ENCODE data around the gene DCTN2. TPM values are rescaled to one million over a fixed set of nuclear protein-coding genes. Genes with fewer than 3 reads are reported as not detected.
A peak's percentile ranks its signal among the peaks of the same experiment; 100 is the strongest.

DCTN2 gene
- total RNA-seq, 1 donor from 2014 or later, result 83.5 TPM

GRCh38 chr12:57528176-57528575, 18.8 kb downstream of the DCTN2 start:
- H3K9me3 Mint-ChIP-seq, result no peaks in the 10 kb centered on the region
- intact Hi-C loops (cut with micrococcal nuclease), result no loop called here
- peaks cover 15% of the 10 kb centered on the region for H3K4me1 Mint-ChIP-seq (ENCODE audit: low read depth)
- no peak overlapping the region for H3K27ac Mint-ChIP-seq
- no peak overlapping the region for H3K4me3 Mint-ChIP-seq
- peaks cover 41% of the 10 kb centered on the region for H3K36me3 Mint-ChIP-seq (ENCODE audit: low read depth)
- H3K27me3 Mint-ChIP-seq (ENCODE audit: insufficient read depth), result no peaks in the 10 kb centered on the region
- no peak for DNase-seq (ENCODE audit: low spot score)

DNA sequence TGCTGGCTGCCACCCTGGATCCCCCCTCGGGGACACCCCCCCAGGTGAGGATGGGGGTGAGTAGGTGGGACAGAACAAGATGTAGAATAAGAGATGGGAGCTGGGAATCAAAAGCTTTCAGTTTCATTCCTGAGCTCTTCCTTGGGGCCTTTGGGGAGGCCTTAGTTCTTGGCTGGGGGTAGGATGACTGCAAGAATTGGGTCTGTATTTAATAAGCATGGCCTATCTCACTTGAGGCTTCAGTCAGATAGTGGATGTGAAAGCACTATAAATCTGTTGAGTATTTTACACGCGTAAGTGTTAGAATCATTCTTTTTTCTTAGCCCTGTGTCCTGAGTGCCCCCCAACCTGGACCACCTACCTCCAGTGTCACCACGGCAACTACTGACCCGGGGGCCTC, 19.8 kb downstream of the DCTN2 start:
- Mint-ChIP-seq H3K4me3 (no peak overlapping the region), H3K27me3 (ENCODE audit: insufficient read depth) (no peaks in the 10 kb centered on the region), H3K27ac (no peak overlapping the region), H3K9me3 (no peaks in the 10 kb centered on the region), H3K4me1 (ENCODE audit: low read depth) (peaks cover 17% of the 10 kb centered on the region), H3K36me3 (ENCODE audit: low read depth) (peaks cover 34% of the 10 kb centered on the region)
- intact Hi-C loops (cut with micrococcal nuclease), result no loop called here
- no peak for DNase-seq (ENCODE audit: low spot score)

- peak overlapping the region; percentile 44 for H3K27ac Mint-ChIP-seq
- H3K4me1 Mint-ChIP-seq (ENCODE audit: low read depth), result peaks cover 23% of the 10 kb centered on the region
- peaks cover 32% of the 10 kb centered on the region for H3K36me3 Mint-ChIP-seq (ENCODE audit: low read depth)
- H3K27me3 Mint-ChIP-seq (ENCODE audit: insufficient read depth), result no peaks in the 10 kb centered on the region
- intact Hi-C loops (cut with micrococcal nuclease), result no loop called here
- no peak for DNase-seq (ENCODE audit: low spot score)
- no peak overlapping the region for H3K4me3 Mint-ChIP-seq
- no peaks in the 10 kb centered on the region for H3K9me3 Mint-ChIP-seq
These were observed 20.4 kb downstream of the DCTN2 start for GRCh38 chr12:57526477-57527126.

- intact Hi-C loops (cut with micrococcal nuclease), result no loop called here
- Mint-ChIP-seq H3K36me3 (ENCODE audit: low read depth) (peaks cover 29% of the 10 kb centered on the region), H3K4me1 (ENCODE audit: low read depth) (peaks cover 30% of the 10 kb centered on the region), H3K4me3 (no peak overlapping the region), H3K27me3 (ENCODE audit: insufficient read depth) (no peaks in the 10 kb centered on the region), H3K27ac (no peak overlapping the region), H3K9me3 (no peaks in the 10 kb centered on the region)
- no peak for DNase-seq (ENCODE audit: low spot score)
These were observed 21.2 kb downstream of the DCTN2 start for GRCh38 chr12:57525615-57526383.

DNA sequence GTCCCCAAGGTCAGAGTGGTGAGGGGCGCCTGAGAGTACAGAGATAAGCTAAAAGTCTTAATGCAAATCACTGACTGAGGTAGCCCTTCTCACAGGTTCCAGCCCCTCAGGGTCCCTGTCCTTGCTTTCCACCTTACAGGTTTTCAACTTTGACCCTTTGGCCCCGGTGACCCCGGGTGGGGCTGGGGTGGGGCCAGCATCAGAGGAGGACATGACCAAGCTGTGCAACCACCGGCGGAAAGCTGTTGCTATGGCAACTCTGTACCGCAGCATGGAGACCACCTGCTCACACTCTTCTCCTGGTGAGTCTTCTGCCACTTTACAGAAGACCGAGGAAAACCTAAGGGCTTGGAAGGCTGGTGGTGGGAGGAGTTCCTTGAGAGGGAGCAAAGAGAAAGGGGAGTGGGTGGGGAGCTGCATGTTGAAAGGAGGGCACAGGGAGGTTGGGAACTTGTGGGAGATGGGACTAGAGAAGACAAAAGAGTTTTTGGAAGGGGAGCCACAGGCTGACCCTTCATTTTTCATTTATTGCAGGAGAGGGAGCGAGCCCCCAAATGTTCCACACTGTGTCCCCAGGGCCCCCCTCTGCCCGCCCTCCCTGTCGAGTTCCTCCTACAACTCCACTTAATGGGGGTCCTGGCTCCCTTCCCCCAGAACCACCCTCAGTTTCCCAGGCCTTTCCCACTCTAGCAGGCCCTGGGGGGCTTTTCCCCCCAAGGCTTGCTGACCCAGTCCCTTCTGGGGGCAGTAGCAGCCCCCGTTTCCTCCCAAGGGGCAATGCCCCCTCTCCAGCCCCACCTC, 22.0 kb downstream of the DCTN2 start:
- no peaks in the 10 kb centered on the region for H3K9me3 Mint-ChIP-seq
- H3K36me3 Mint-ChIP-seq (ENCODE audit: low read depth), result peaks cover 28% of the 10 kb centered on the region
- H3K4me1 Mint-ChIP-seq (ENCODE audit: low read depth), result peaks cover 30% of the 10 kb centered on the region
- intact Hi-C loops (cut with micrococcal nuclease), result loop anchor here (5.0 kb wide), 3 partner anchors 322 to 1598 kb away; partner anchors contain the start of genes CTDSP2, PTGES3 and PYM1
- H3K27me3 Mint-ChIP-seq (ENCODE audit: insufficient read depth), result no peaks in the 10 kb centered on the region
- no peak overlapping the region for H3K27ac Mint-ChIP-seq
- peak overlapping the region; percentile 97 for H3K4me3 Mint-ChIP-seq
- no peak for DNase-seq (ENCODE audit: low spot score)

- DNase-seq (ENCODE audit: low spot score), result no peak
- intact Hi-C loops (cut with micrococcal nuclease), result loop anchor here (2.0 to 5.0 kb wide), 5 partner anchors 67 to 1597 kb away; partner anchors contain the start of genes ATP23, CTDSP2, PIP4K2C and PTGES3
- peaks cover 29% of the 10 kb centered on the region for H3K36me3 Mint-ChIP-seq (ENCODE audit: low read depth)
- H3K4me3 Mint-ChIP-seq, result peak overlapping the region; percentile 97
- H3K4me1 Mint-ChIP-seq (ENCODE audit: low read depth), result peaks cover 37% of the 10 kb centered on the region
- peak overlapping the region; percentile 86 for H3K27ac Mint-ChIP-seq
- H3K27me3 Mint-ChIP-seq (ENCODE audit: insufficient read depth), result no peaks in the 10 kb centered on the region
- no peaks in the 10 kb centered on the region for H3K9me3 Mint-ChIP-seq
These were observed 23.0 kb downstream of the DCTN2 start for GRCh38 chr12:57523706-57524614.

GRCh38 chr12:57522887-57523705, 23.9 kb downstream of the DCTN2 start:
- H3K36me3 Mint-ChIP-seq (ENCODE audit: low read depth), result peaks cover 28% of the 10 kb centered on the region
- DNase-seq (ENCODE audit: low spot score), result no peak
- no peaks in the 10 kb centered on the region for H3K9me3 Mint-ChIP-seq
- H3K27ac Mint-ChIP-seq, result peak overlapping the region; percentile 86
- peaks cover 45% of the 10 kb centered on the region for H3K4me1 Mint-ChIP-seq (ENCODE audit: low read depth)
- no peaks in the 10 kb centered on the region for H3K27me3 Mint-ChIP-seq (ENCODE audit: insufficient read depth)
- H3K4me3 Mint-ChIP-seq, result peak overlapping the region; percentile 97
- intact Hi-C loops (cut with micrococcal nuclease), result loop anchor here (1.0 to 5.0 kb wide), 9 partner anchors 24 to 1596 kb away; partner anchors contain the start of genes ATP23, CDK4, CTDSP2 and DCTN2

GRCh38 chr12:57522011-57522886, 24.7 kb downstream of the DCTN2 start, which contains the start of gene MBD6:
MBD6 (plus strand) TSS chr12:57522824; CDS start chr12:57524304, 1,480 bp downstream.
- DNase-seq (ENCODE audit: low spot score), result peak; percentile 92

GRCh38 chr12:57521525-57522010, 25.4 kb downstream of the DCTN2 start:
- H3K27me3 Mint-ChIP-seq (ENCODE audit: insufficient read depth), result no peaks in the 10 kb centered on the region

More at GRCh38 chr12:57522011-57522886, 24.7 kb downstream of the DCTN2 start, which contains the start of gene MBD6:
- H3K27ac Mint-ChIP-seq, result peak within 1 kb of the TSS; percentile 100
- H3K4me3 Mint-ChIP-seq, result peak within 1 kb of the TSS; percentile 97
- peaks cover 54% of the 10 kb centered on the region for H3K4me1 Mint-ChIP-seq (ENCODE audit: low read depth)
- H3K36me3 Mint-ChIP-seq (ENCODE audit: low read depth), result peaks cover 32% of the 10 kb centered on the region
- H3K9me3 Mint-ChIP-seq, result no peaks in the 10 kb centered on the region
- H3K27me3 Mint-ChIP-seq (ENCODE audit: insufficient read depth), result no peaks in the 10 kb centered on the region
- intact Hi-C loops (cut with micrococcal nuclease), result loop anchor here (1.0 to 5.0 kb wide), 9 partner anchors 25 to 1595 kb away; partner anchors contain the start of genes ATP23, CDK4, CTDSP2 and DCTN2

GRCh38 chr12:57520053-57520818, 26.8 kb downstream of the DCTN2 start, which contains the start of gene DDIT3:
DDIT3 (minus strand) TSS chr12:57520514; CDS start chr12:57517406, 3,108 bp downstream.
- peaks cover 43% of the 10 kb centered on the region for H3K36me3 Mint-ChIP-seq (ENCODE audit: low read depth)
- intact Hi-C loops (cut with micrococcal nuclease), result loop anchor here (1.0 to 5.0 kb wide), 9 partner anchors 32 to 1593 kb away; partner anchors contain the start of genes ARHGAP9, CTDSP2, GLI1 and MARS1

More at GRCh38 chr12:57521525-57522010, 25.4 kb downstream of the DCTN2 start:
- peaks cover 61% of the 10 kb centered on the region for H3K4me1 Mint-ChIP-seq (ENCODE audit: low read depth)
- H3K36me3 Mint-ChIP-seq (ENCODE audit: low read depth), result peaks cover 32% of the 10 kb centered on the region
- H3K4me3 Mint-ChIP-seq, result peak overlapping the region; percentile 86
- peak overlapping the region; percentile 100 for H3K27ac Mint-ChIP-seq
- DNase-seq (ENCODE audit: low spot score), result no peak
- no peaks in the 10 kb centered on the region for H3K9me3 Mint-ChIP-seq
- intact Hi-C loops (cut with micrococcal nuclease), result loop anchor here (1.0 to 5.0 kb wide), 10 partner anchors 26 to 1594 kb away; partner anchors contain the start of genes ATP23, CDK4, CTDSP2 and DCTN2

More at GRCh38 chr12:57520053-57520818, 26.8 kb downstream of the DCTN2 start, which contains the start of gene DDIT3:
- no peaks in the 10 kb centered on the region for H3K27me3 Mint-ChIP-seq (ENCODE audit: insufficient read depth)
- H3K4me1 Mint-ChIP-seq (ENCODE audit: low read depth), result peaks cover 62% of the 10 kb centered on the region
- no peaks in the 10 kb centered on the region for H3K9me3 Mint-ChIP-seq
- DNase-seq (ENCODE audit: low spot score), result peak; percentile 99
- peak within 1 kb of the TSS; percentile 97 for H3K4me3 Mint-ChIP-seq
- H3K27ac Mint-ChIP-seq, result peak within 1 kb of the TSS; percentile 100
